Esophagus muscularis mucosa (tissue), 4 donors: Measurements from ENCODE around the gene B4GALT5. TPM values are rescaled to one million over a fixed set of nuclear protein-coding genes. Genes with fewer than 3 reads are reported as not detected.

Experiments used
- DNase-seq: peaks from one replicate; pipeline ENCODE4 v3.0.0-alpha.2; 2017; ENCODE audit errors: extremely low spot score
- H3K27ac ChIP-seq, 4 donors: fragments of 200-600 bp; sonication (generic); replicated peaks in 1 of 4; 1 replicate in 3 of 4; 2 replicates in 1 of 4; pipeline ENCODE4 v1.5.1; 2016 to 2019; ENCODE audit warnings: mild to moderate bottlenecking in 1 of 4
- H3K27me3 ChIP-seq, 4 donors: fragments of 200-600 bp; sonication (generic); one replicate each; pipeline versions ENCODE4 v1.5.1 to v1.6.0; 2016 to 2019
- H3K36me3 ChIP-seq, 4 donors: fragments of 200-600 bp; sonication (generic); one replicate each; pipeline ENCODE4 v1.5.1; 2016 to 2019
- H3K4me1 ChIP-seq, 4 donors: fragments of 200-600 bp; sonication (generic); one replicate each; pipeline ENCODE4 v1.5.1; 2016 to 2019
- H3K4me3 ChIP-seq, 4 donors: fragments of 200-600 bp; sonication (generic); 1 replicate in 2 of 4; 2 replicates in 2 of 4; pipeline ENCODE4 v1.5.1; 2016 to 2019; ENCODE audit warnings: mild to moderate bottlenecking in 4 of 4, moderate library complexity in 1 of 4
- H3K9me3 ChIP-seq, 4 donors: fragments of 200-600 bp; sonication (generic); 1 replicate in 3 of 4; 2 replicates in 1 of 4; pipeline ENCODE4 v1.5.1; 2016 to 2019
- EP300 ChIP-seq: sonication (generic); formaldehyde crosslinking; IDR thresholded peaks from one replicate; pipeline ENCODE4 v1.6.1; 2017; ENCODE audit warnings: antibody characterized with exemption
- POLR2A ChIP-seq: fragments of 450-650 bp; IDR thresholded peaks from one replicate; pipeline ENCODE4 v1.6.1; 2017; ENCODE audit warnings: antibody characterized with exemption, moderate library complexity, mild to moderate bottlenecking, low read depth
- POLR2AphosphoS5 ChIP-seq, 2 donors: sonication (generic); formaldehyde crosslinking; IDR thresholded peaks; one replicate each; pipeline ENCODE4 v1.6.1; 2017; ENCODE audit warnings: antibody characterized with exemption in 2 of 2
- WGBS: methylation state at CpG from one replicate; pipeline ENCODE4 v1.1.5; 2018; 5-methylcytosine and 5-hydroxymethylcytosine counted together
- intact Hi-C: fragments of 100-400 bp; cut with DNase I; formaldehyde crosslinking; loops from one replicate; pipeline ENCODE4 v1.15.1; 2023
- total RNA-seq, 4 donors: library from RNA; depleted of rRNA; stranded (reverse); fragments of >200 nt; gene quantifications; one replicate each; pipeline versions ENCODE4 v1.1.0 to v1.2.1, GENCODE V29; 2016
- TF ChIP-seq, protein P1 (sequence below), 3 experiments: fragments of 200-600 bp in 2 of 3; fragments of 450-650 bp in 1 of 3; sonication (generic) in 2 of 3; IDR thresholded peaks; one replicate each; pipeline ENCODE4 v1.5.1; 2017 to 2019; ENCODE audit warnings: antibody characterized with exemption in 3 of 3, mild to moderate bottlenecking in 2 of 3, moderate library complexity in 1 of 3

B4GALT5 gene
- total RNA-seq, 4 donors from 2014 or later = 23.3 to 51.2 (median 37.1) TPM

DNA sequence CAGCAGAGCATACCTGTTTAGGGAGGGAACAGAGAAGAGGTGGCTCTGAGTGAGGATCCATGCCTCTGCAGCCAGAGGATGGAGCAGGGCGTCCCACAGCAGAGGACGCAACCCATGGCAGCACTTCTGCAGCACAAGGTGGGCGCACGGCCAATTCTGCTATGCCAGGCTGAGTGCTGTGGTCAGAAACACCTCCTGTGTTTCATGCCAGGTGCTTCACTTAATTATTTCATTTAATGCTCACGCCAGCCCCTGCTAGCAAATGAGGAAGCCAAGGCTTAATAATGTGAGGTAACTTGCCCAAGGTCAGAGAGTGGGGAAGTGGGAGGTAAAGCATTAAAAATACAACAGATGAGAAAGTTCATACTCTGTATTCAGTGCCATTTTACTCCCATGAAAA lies 77.2 kb downstream of the B4GALT5 start:
- intact Hi-C loops = no loop called here
- Histone ChIP-seq H3K4me3 (no peak overlapping the region), H3K36me3 (peaks cover 16 to 71% (median 62%) of the 10 kb centered on the region in 4 donors), H3K9me3 (no peaks in the 10 kb centered on the region), H3K27ac (peak overlapping the region in 1 of 4 donors; percentile 53), H3K27me3 (no peaks in the 10 kb centered on the region), H3K4me1 (peaks cover 0 to 23% (median 18%) of the 10 kb centered on the region in 4 donors)
- 69% methylated on average over 4 of the region's 5 CpGs for WGBS
- no peak for TF ChIP-seq EP300
- TF ChIP-seq POLR2A = no peak
- TF ChIP-seq, protein P1, sequence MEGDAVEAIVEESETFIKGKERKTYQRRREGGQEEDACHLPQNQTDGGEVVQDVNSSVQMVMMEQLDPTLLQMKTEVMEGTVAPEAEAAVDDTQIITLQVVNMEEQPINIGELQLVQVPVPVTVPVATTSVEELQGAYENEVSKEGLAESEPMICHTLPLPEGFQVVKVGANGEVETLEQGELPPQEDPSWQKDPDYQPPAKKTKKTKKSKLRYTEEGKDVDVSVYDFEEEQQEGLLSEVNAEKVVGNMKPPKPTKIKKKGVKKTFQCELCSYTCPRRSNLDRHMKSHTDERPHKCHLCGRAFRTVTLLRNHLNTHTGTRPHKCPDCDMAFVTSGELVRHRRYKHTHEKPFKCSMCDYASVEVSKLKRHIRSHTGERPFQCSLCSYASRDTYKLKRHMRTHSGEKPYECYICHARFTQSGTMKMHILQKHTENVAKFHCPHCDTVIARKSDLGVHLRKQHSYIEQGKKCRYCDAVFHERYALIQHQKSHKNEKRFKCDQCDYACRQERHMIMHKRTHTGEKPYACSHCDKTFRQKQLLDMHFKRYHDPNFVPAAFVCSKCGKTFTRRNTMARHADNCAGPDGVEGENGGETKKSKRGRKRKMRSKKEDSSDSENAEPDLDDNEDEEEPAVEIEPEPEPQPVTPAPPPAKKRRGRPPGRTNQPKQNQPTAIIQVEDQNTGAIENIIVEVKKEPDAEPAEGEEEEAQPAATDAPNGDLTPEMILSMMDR (IDR thresholded peaks at IDR 0.05) = no peak
- no peak for TF ChIP-seq POLR2AphosphoS5 (IDR thresholded peaks at IDR 0.05)
- no peak for DNase-seq

DNA sequence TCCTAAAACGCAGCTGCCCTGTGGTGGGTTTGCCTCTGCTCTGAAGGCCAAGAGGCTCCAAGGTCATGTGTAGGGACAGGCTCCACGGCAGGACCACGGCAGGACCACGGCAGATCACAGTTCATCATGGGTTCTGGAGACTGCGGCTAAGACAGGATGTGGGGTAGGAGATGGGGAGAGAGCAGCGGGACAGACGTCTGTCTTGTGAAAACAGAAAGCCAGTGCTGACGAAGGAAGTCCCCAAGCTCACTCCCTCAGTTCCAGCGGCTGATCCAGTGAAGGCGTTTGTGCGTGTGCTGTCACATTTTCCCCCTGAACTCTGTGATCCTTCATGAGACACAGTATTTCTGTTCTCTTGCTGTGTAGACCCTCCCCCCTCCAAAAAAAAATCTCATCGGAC lies 77.8 kb downstream of the B4GALT5 start:
- Histone ChIP-seq H3K36me3 (peaks cover 16 to 65% (median 56%) of the 10 kb centered on the region in 4 donors), H3K4me3 (no peak overlapping the region), H3K27ac (peak overlapping the region in 3 of 4 donors; percentile 13 to 53 (median 29)), H3K4me1 (peaks cover 0 to 29% (median 23%) of the 10 kb centered on the region in 4 donors), H3K27me3 (no peaks in the 10 kb centered on the region), H3K9me3 (no peaks in the 10 kb centered on the region)
- 65% methylated on average over 12 of the region's 12 CpGs for WGBS
- TF ChIP-seq, protein P1 (IDR thresholded peaks at IDR 0.05) = no peak
- TF ChIP-seq POLR2A (no peak), POLR2AphosphoS5 (IDR thresholded peaks at IDR 0.05) (no peak)
- intact Hi-C loops = no loop called here
- no peak for DNase-seq

DNA sequence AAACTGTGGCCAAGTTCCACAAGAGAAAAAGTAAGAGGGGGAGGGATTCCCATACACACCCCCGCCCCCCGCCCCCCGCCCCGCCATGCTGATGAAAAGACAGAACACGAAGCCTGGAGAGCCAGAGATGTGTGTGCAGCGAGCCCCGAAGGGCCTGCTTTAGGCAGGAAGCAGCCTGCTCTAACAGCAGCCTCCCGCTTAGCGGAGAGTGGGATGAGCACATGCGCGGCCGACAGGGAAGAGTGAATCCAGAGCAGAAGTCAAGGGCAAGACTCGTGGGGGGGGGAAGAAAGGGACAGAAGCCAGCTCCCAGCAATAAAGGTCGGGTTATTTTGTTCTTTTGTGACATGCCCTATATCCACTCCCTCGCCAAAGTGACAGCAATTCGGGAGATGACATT lies 78.5 kb downstream of the B4GALT5 start:
- H3K4me3 ChIP-seq = no peak overlapping the region
- H3K9me3 ChIP-seq = no peaks in the 10 kb centered on the region
- intact Hi-C loops = no loop called here
- H3K4me1 ChIP-seq = peaks cover 0 to 33% (median 25%) of the 10 kb centered on the region in 4 donors
- peaks cover 10 to 58% (median 49%) of the 10 kb centered on the region in 4 donors for H3K36me3 ChIP-seq
- no peak for DNase-seq
- H3K27ac ChIP-seq = peak overlapping the region in 3 of 4 donors; percentile 13 to 53 (median 29)
- no peaks in the 10 kb centered on the region for H3K27me3 ChIP-seq
- WGBS = 71% methylated on average over 16 of the region's 16 CpGs
- TF ChIP-seq POLR2A = no peak
- TF ChIP-seq EP300 = no peak
- TF ChIP-seq, protein P1 (IDR thresholded peaks at IDR 0.05) = no peak
- peak in 1 of 2 donors; percentile 18 for TF ChIP-seq POLR2AphosphoS5 (IDR thresholded peaks at IDR 0.05)

DNA sequence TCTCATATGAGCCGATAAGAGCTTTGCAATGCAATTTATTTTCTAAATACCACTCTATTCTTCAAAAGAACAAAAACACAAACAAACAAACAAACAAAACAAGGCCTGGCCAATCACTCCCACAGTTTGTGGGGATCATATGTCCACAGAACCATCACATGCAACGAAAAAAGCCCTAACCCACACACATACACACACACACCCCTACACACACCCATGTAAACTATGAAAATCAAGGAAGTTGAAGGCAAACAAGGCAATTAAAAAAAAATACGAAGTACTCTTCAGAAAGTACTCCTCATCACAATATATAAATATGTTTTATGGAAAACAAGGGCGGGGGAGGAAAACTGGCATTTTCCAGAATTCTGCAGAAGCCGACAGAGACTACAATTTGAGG lies 79.6 kb downstream of the B4GALT5 start:
- TF ChIP-seq EP300 (no peak), POLR2AphosphoS5 (IDR thresholded peaks at IDR 0.05) (no peak), POLR2A (no peak)
- TF ChIP-seq, protein P1 (IDR thresholded peaks at IDR 0.05) = no peak
- intact Hi-C loops = no loop called here
- no peaks in the 10 kb centered on the region for H3K9me3 ChIP-seq
- H3K4me3 ChIP-seq = no peak overlapping the region
- WGBS = 90% methylated on average over 5 of the region's 5 CpGs
- H3K27ac ChIP-seq = no peak overlapping the region
- no peak for DNase-seq
- H3K36me3 ChIP-seq = peaks cover 8 to 48% (median 39%) of the 10 kb centered on the region in 4 donors
- H3K27me3 ChIP-seq = no peaks in the 10 kb centered on the region
- H3K4me1 ChIP-seq = peaks cover 0 to 33% (median 25%) of the 10 kb centered on the region in 4 donors

DNA sequence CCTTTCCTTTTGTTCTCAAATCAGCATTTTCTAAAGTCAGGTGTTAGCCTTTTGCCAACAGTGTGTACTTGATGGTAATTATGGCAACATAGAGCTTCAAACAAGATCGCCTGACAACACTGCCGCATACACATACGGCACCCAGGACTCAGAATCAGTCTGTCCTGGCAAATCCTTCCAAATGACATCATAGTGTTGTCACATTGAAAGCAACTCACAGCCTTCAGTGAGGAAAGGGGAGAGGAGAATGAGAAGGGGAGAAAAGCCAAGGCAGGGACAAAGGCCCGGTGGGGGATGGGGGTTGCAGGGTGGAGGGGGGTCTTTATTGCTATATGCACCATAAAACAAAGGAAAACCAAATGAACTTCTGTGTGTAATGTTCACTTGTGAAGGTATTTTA lies 80.0 kb downstream of the B4GALT5 start:
- no peak overlapping the region for H3K27ac ChIP-seq
- H3K9me3 ChIP-seq = peaks cover 0 to 4% (median 0%) of the 10 kb centered on the region in 4 donors
- TF ChIP-seq, protein P1 (IDR thresholded peaks at IDR 0.05) = no peak
- TF ChIP-seq POLR2A (no peak), EP300 (no peak), POLR2AphosphoS5 (IDR thresholded peaks at IDR 0.05) (no peak)
- peaks cover 0 to 33% (median 25%) of the 10 kb centered on the region in 4 donors for H3K4me1 ChIP-seq
- no peak overlapping the region for H3K4me3 ChIP-seq
- peaks cover 8 to 47% (median 39%) of the 10 kb centered on the region in 4 donors for H3K36me3 ChIP-seq
- H3K27me3 ChIP-seq = no peaks in the 10 kb centered on the region
- intact Hi-C loops = no loop called here
- no peak for DNase-seq
- 98% methylated on average over 4 of the region's 4 CpGs for WGBS
